H1 (cell line): ENCODE measurements around the gene MYBPHL. TPM values are rescaled to one million over a fixed set of nuclear protein-coding genes. Genes with fewer than 3 reads are reported as not detected.

ENCODE experiments used
- CTCF ChIA-PET: fragments of 300-600 bp; sonication (Branson Sonifier 250); formaldehyde crosslinking; loops from one replicate; lab custom pipeline; 2021; ENCODE audit not compliant: partially characterized antibody; lab: Charles Lee
- POLR2A ChIA-PET: fragments of 300-600 bp; sonication (Branson Sonifier 250); formaldehyde crosslinking; loops from one replicate; lab custom pipeline; 2021; ENCODE audit warnings: inconsistent platforms; ENCODE audit not compliant: partially characterized antibody; lab: Charles Lee
- DNase-seq, 2 experiments: peaks; one replicate each; pipeline versions ENCODE4 v3.0.0 to v3.0.0-alpha.2; 2010 to 2022; ENCODE audit warnings: low spot score in 2 of 2, low read depth in 1 of 2, mixed read lengths in 1 of 2
- FAIRE-seq: peaks from 2 replicates; lab custom pipeline; 2011; peaks lifted over from hg19 to GRCh38; lab: Jason Lieb, UNC
- H2AFZ ChIP-seq: 2 replicates; pipeline ENCODE4 v1.8.1; 2012; ENCODE audit warnings: low read length, inconsistent platforms
- H2AK5ac ChIP-seq: 2 replicates; pipeline ENCODE4 v1.6.1; 2013; ENCODE audit warnings: low read depth, low read length
- H2BK120ac ChIP-seq: replicated peaks from 2 replicates; pipeline ENCODE3; 2013; ENCODE audit warnings: low read depth, low read length, inconsistent platforms
- H2BK12ac ChIP-seq: 2 replicates; pipeline ENCODE4 v1.6.1; 2013; ENCODE audit warnings: low read depth, low read length
- H2BK15ac ChIP-seq: 2 replicates; pipeline ENCODE4 v1.6.1; 2013; ENCODE audit warnings: low read length
- H2BK20ac ChIP-seq: 2 replicates; pipeline ENCODE4 v1.6.1; 2013; ENCODE audit warnings: low read length
- H2BK5ac ChIP-seq: 2 replicates; pipeline ENCODE4 v1.6.1; 2013; ENCODE audit warnings: low read depth, low read length
- H3K14ac ChIP-seq: 2 replicates; pipeline ENCODE4 v1.6.1; 2013; ENCODE audit warnings: inconsistent platforms; ENCODE audit not compliant: insufficient read length
- H3K18ac ChIP-seq: 2 replicates; pipeline ENCODE4 v1.6.1; 2013; ENCODE audit warnings: low read length; ENCODE audit errors: extremely low read depth
- H3K23ac ChIP-seq: 2 replicates; pipeline ENCODE4 v1.6.1; 2013; ENCODE audit warnings: inconsistent platforms; ENCODE audit not compliant: insufficient read length
- H3K23me2 ChIP-seq: 2 replicates; pipeline ENCODE4 v1.6.1; 2013; ENCODE audit warnings: low read depth, low read length
- H3K27ac ChIP-seq: 2 replicates; pipeline ENCODE4 v1.6.1; 2011; ENCODE audit warnings: low read depth, low read length, inconsistent platforms
- H3K27me3 ChIP-seq, 4 experiments: replicated peaks in 1 of 4; 1 replicate in 1 of 4; 2 replicates in 3 of 4; pipeline versions ENCODE4 v1.6.1 to v1.8.1; 2011 to 2013; ENCODE audit warnings: low read length in 3 of 4, mild to moderate bottlenecking in 3 of 4, inconsistent platforms in 2 of 4, mixed read lengths in 2 of 4, moderate library complexity in 1 of 4; ENCODE audit not compliant: control insufficient read depth in 3 of 4, insufficient read depth in 3 of 4; ENCODE audit errors: extremely low read depth in 1 of 4
- H3K36me3 ChIP-seq, 4 experiments: 2 replicates each; pipeline versions ENCODE4 v1.6.1 to v1.8.1; 2011 to 2013; ENCODE audit warnings: mild to moderate bottlenecking in 4 of 4, low read length in 3 of 4, moderate library complexity in 2 of 4, control low read depth in 1 of 4, inconsistent platforms in 1 of 4; ENCODE audit not compliant: insufficient read depth in 4 of 4, control insufficient read depth in 2 of 4
- H3K4ac ChIP-seq: replicated peaks from 2 replicates; pipeline ENCODE3; 2013; ENCODE audit warnings: low read length, low read depth, mixed read lengths, inconsistent platforms; ENCODE audit not compliant: insufficient read length
- H3K4me1 ChIP-seq, 4 experiments: replicated peaks in 1 of 4; 1 replicate in 1 of 4; 2 replicates in 3 of 4; pipeline versions ENCODE4 v1.6.1 to v1.8.1; 2011 to 2013; ENCODE audit warnings: low read length in 3 of 4, inconsistent platforms in 2 of 4, mixed read lengths in 1 of 4; ENCODE audit not compliant: insufficient read depth in 4 of 4, control insufficient read depth in 3 of 4
- H3K4me2 ChIP-seq, 2 experiments: 2 replicates each; pipeline versions ENCODE4 v1.6.1 to v1.8.1; 2011 to 2013; ENCODE audit warnings: low read depth in 2 of 2, low read length in 2 of 2, control low read depth in 1 of 2, inconsistent platforms in 1 of 2, mild to moderate bottlenecking in 1 of 2; ENCODE audit not compliant: insufficient read depth in 1 of 2
- H3K4me3 ChIP-seq, 4 experiments: fragments of 200-600, 300-600 bp in 1 of 4; sonication (generic), shearing (Covaris generic), sonication (Bioruptor Twin) in 1 of 4; 2 replicates each; pipeline versions ENCODE4 v1.5.1 to v1.8.1; 2011 to 2016; ENCODE audit warnings: low read length in 4 of 4, low read depth in 3 of 4, control low read depth in 2 of 4, inconsistent platforms in 2 of 4, mild to moderate bottlenecking in 2 of 4, mixed read lengths in 1 of 4, moderate library complexity in 1 of 4; ENCODE audit not compliant: insufficient read depth in 2 of 4; ENCODE audit errors: extremely low read depth in 1 of 4
- H3K56ac ChIP-seq: replicated peaks from 2 replicates; pipeline ENCODE3; 2013; ENCODE audit warnings: low read depth, mild to moderate bottlenecking, mixed read lengths, low read length, inconsistent platforms; ENCODE audit not compliant: insufficient read length
- H3K79me1 ChIP-seq: 2 replicates; pipeline ENCODE4 v1.6.1; 2013; ENCODE audit warnings: low read depth, low read length, control low read depth
- H3K79me2 ChIP-seq, 2 experiments: 2 replicates each; pipeline versions ENCODE4 v1.6.1 to v1.8.1; 2012 to 2013; ENCODE audit warnings: low read length in 2 of 2, mild to moderate bottlenecking in 2 of 2, inconsistent platforms in 1 of 2; ENCODE audit not compliant: insufficient read depth in 2 of 2, control insufficient read depth in 1 of 2
- H3K9ac ChIP-seq, 4 experiments: replicated peaks in 1 of 4; 1 replicate in 1 of 4; 2 replicates in 3 of 4; pipeline versions ENCODE4 v1.6.1 to v1.8.1; 2011 to 2013; ENCODE audit warnings: low read depth in 3 of 4, low read length in 3 of 4, control low read depth in 2 of 4, mild to moderate bottlenecking in 2 of 4, moderate library complexity in 2 of 4, inconsistent platforms in 1 of 4; ENCODE audit errors: extremely low read depth in 1 of 4
- H3K9me3 ChIP-seq, 2 experiments: 2 replicates each; pipeline versions ENCODE4 v1.6.1 to v1.8.1; 2012 to 2013; ENCODE audit warnings: mild to moderate bottlenecking in 2 of 2, moderate library complexity in 2 of 2, control low read depth in 1 of 2, inconsistent platforms in 1 of 2, low read depth in 1 of 2, low read length in 1 of 2, mixed read lengths in 1 of 2; ENCODE audit not compliant: insufficient read depth in 2 of 2
- H4K20me1 ChIP-seq, 2 experiments: replicated peaks in 1 of 2; 2 replicates each; pipeline versions ENCODE3 to v1.8.1; 2011 to 2013; ENCODE audit warnings: inconsistent platforms in 2 of 2, low read length in 2 of 2, mild to moderate bottlenecking in 1 of 2; ENCODE audit not compliant: insufficient read depth in 2 of 2, control insufficient read depth in 1 of 2
- H4K5ac ChIP-seq: 2 replicates; pipeline ENCODE4 v1.6.1; 2013; ENCODE audit warnings: low read length, low read depth, mixed read lengths, inconsistent platforms; ENCODE audit not compliant: insufficient read length
- H4K8ac ChIP-seq: 2 replicates; pipeline ENCODE4 v1.8.0; 2013; ENCODE audit warnings: mild to moderate bottlenecking, moderate library complexity, low read length, inconsistent platforms; ENCODE audit not compliant: insufficient read depth; ENCODE audit errors: extremely low read depth
- H4K91ac ChIP-seq: replicated peaks from 2 replicates; pipeline ENCODE3; 2013; ENCODE audit warnings: low read length, mixed read lengths, inconsistent platforms; ENCODE audit not compliant: insufficient read length
- ATF2 ChIP-seq: IDR thresholded peaks from 2 replicates; pipeline ENCODE4 v1.6.1; 2012; ENCODE audit warnings: low read length, inconsistent platforms
- CBX8 ChIP-seq: fragments of 300-800, 300-1000 bp; sonication (generic); IDR thresholded peaks from 2 replicates; pipeline ENCODE4 v1.7.1; 2016; ENCODE audit warnings: low read depth, low read length, borderline replicate concordance
- CHD1 ChIP-seq: IDR thresholded peaks from 2 replicates; pipeline ENCODE4 v1.6.1; 2012; ENCODE audit warnings: low read depth, low read length, improper control_type of control experiment
- EGR1 ChIP-seq: IDR thresholded peaks from 2 replicates; pipeline ENCODE4 v1.6.1; 2011; ENCODE audit warnings: low read depth, low read length, borderline replicate concordance
- MAFK ChIP-seq: IDR thresholded peaks from 2 replicates; pipeline ENCODE4 v1.6.1; 2012; ENCODE audit warnings: low read depth, mild to moderate bottlenecking, improper control_type of control experiment, low read length
- NRF1 ChIP-seq: IDR thresholded peaks from 2 replicates; pipeline ENCODE4 v1.6.1; 2011; ENCODE audit warnings: mild to moderate bottlenecking, low read depth, low read length, improper control_type of control experiment
- WGBS, 2 experiments: shearing (Covaris generic) in 1 of 2; methylation state at CpG; one replicate each; pipeline versions ENCODE4 v1.1.6 to v1.1.7; 2013 to 2015; ENCODE audit warnings: low lambda C conversion rate in 2 of 2, mixed read lengths in 2 of 2, inconsistent platforms in 1 of 2, low coverage in 1 of 2, missing lambda C conversion rate in 1 of 2; ENCODE audit not compliant: insufficient replicate concordance in 2 of 2, insufficient coverage in 1 of 2, insufficient read length in 1 of 2; ENCODE audit errors: extremely low coverage in 1 of 2, missing lambda C conversion rate in 1 of 2; 5-methylcytosine and 5-hydroxymethylcytosine counted together
- polyA plus RNA-seq, 7 experiments: library from polyadenylated mRNA; depleted of rRNA in 3 of 7; stranded (reverse) in 5 of 7; unstranded in 2 of 7; fragments of >200 nt in 5 of 7; fragments of 200-250 nt in 2 of 7; gene quantifications; 1 replicate in 5 of 7; 2 replicates in 1 of 7; 4 replicates in 1 of 7; pipeline versions ENCODE4 v1.2.1 to v1.2.3, GENCODE V29; 2011 to 2013; ENCODE audit warnings: missing spikeins in 2 of 7, mixed read lengths in 2 of 7
- total RNA-seq: library from RNA; stranded (reverse); fragmentation: NEBNext Ultra II Directional; extraction: Animal tissue kit (Norgen Biotek cat#: 25700); gene quantifications from 2 replicates; pipeline ENCODE4 v1.2.1, GENCODE V29; 2021

MYBPHL gene
- total and polyA plus RNA-seq, 2 of the 8 experiments (the other 6 are each of a cell fraction or from before 2014, with no cell fraction given) = 0.24 to 0.30 TPM

- no peak overlapping the region for H2BK120ac ChIP-seq
- H3K27ac ChIP-seq = no peak overlapping the region
- H2BK15ac ChIP-seq = no peak overlapping the region
- peaks cover 5 to 37% (median 28%) of the 10 kb centered on the region in 4 experiments for H3K4me1 ChIP-seq
- peaks cover 0 to 7% (median 1%) of the 10 kb centered on the region in 4 experiments; a peak in 3 of 8 replicates for H3K36me3 ChIP-seq
- peaks cover 0 to 28% of the 10 kb centered on the region in 2 experiments; a peak in 1 of 4 replicates for H3K79me2 ChIP-seq
- H3K4me3 ChIP-seq = no peak overlapping the region
- ChIA-PET CTCF (interaction anchor here (0.7 to 28.7 kb wide), 7 partner anchors 7 to 142 kb away, joined by 3 to 651 read pairs (median 32); partner anchors contain the start of genes PSRC1, SARS1 and SORT1), POLR2A (interaction anchor here (0.7 to 12.2 kb wide), 4 partner anchors 20 to 882 kb away, joined by 3 to 252 read pairs (median 20); partner anchors contain the start of gene SARS1)
- H4K8ac ChIP-seq = no peak overlapping the region
- no peak overlapping the region for H4K5ac ChIP-seq
- H3K14ac ChIP-seq = no peak overlapping the region
- H2AFZ ChIP-seq = no peak overlapping the region
- FAIRE-seq (no peak), DNase-seq (no peak)
- 93% methylated on average over 5 of the region's 5 CpGs; no CpG with 5 or more reads in 1 of the 2 experiments for WGBS, 2 experiments
- no peak overlapping the region for H3K18ac ChIP-seq
- H2BK20ac ChIP-seq = no peak overlapping the region
- H4K20me1 ChIP-seq = no peaks in the 10 kb centered on the region
- H3K79me1 ChIP-seq = peaks cover 9% of the 10 kb centered on the region; the same call in 1 of the 2 replicates
- no peaks in the 10 kb centered on the region for H3K27me3 ChIP-seq
- no peak overlapping the region for H2BK5ac ChIP-seq
- H3K23me2 ChIP-seq = no peaks in the 10 kb centered on the region; the same call in 1 of the 2 replicates
- H3K9ac ChIP-seq = no peak overlapping the region
- no peak overlapping the region for H2AK5ac ChIP-seq
- no peak overlapping the region for H2BK12ac ChIP-seq
- no peak overlapping the region for H3K4me2 ChIP-seq
- no peak overlapping the region for H3K4ac ChIP-seq
- no peak overlapping the region for H3K56ac ChIP-seq
- H3K9me3 ChIP-seq = no peaks in the 10 kb centered on the region; a peak in 1 of 4 replicates
- no peak overlapping the region for H3K23ac ChIP-seq
- H4K91ac ChIP-seq = no peak overlapping the region
- no peak for TF ChIP-seq EGR1
- TF ChIP-seq CHD1 = no peak
- TF ChIP-seq CBX8 = no peak
- no peak for TF ChIP-seq NRF1
- no peak for TF ChIP-seq MAFK
- no peak for TF ChIP-seq ATF2
Measured at GRCh38 chr1:109256971-109257681, 49.7 kb downstream of the MYBPHL start.
